Measurements from ENCODE around the gene LRRC7. TPM values are rescaled to one million over a fixed set of nuclear protein-coding genes. Genes with fewer than 3 reads are reported as not detected.

Gene LRRC7
- total and polyA plus RNA-seq, 2 donors (not counting 1 experiment from before 2014, with no cell fraction given), result 0.03 TPM; not detected in 1

- DNase-seq (ENCODE audit: low read depth in 2 of 2), result no peak
- Histone ChIP-seq H3K27me3 (ENCODE audit: control insufficient read depth, insufficient read depth, low read length) (no peaks in the 10 kb centered on the region), H3K9ac (ENCODE audit: insufficient read depth, low read length) (no peak overlapping the region), H4K20me1 (ENCODE audit: control insufficient read depth, extremely low read depth, insufficient read depth, low read length) (no peaks in the 10 kb centered on the region), H3K4me1 (ENCODE audit: control insufficient read depth, extremely low read depth, insufficient read depth, low read length) (no peaks in the 10 kb centered on the region), H3K4me2 (ENCODE audit: extremely low read depth, insufficient read depth, low read length) (no peak overlapping the region), H2AFZ (ENCODE audit: low read length) (no peak overlapping the region), H3K9me3 (ENCODE audit: control insufficient read depth, insufficient read depth, low read depth, low read length) (no peaks in the 10 kb centered on the region), H3K79me2 (ENCODE audit: control insufficient read depth, insufficient read depth, low read length) (no peaks in the 10 kb centered on the region), H3K36me3 (ENCODE audit: control insufficient read depth, insufficient read depth, low read length) (no peaks in the 10 kb centered on the region), H3K27ac (ENCODE audit: insufficient read depth, low read length) (no peak overlapping the region), H3K4me3 (replicated peaks in 1 of 4; ENCODE audit: control extremely low read depth in 1 of 4, insufficient read depth in 1 of 4, low read depth in 3 of 4, low read length in 4 of 4) (no peak overlapping the region)
- TF ChIP-seq CTCF (conservative IDR thresholded peaks at IDR 0.05 in 1 of 2, IDR thresholded peaks at IDR 0.05 in 1 of 2; ENCODE audit: low read depth in 1 of 2, low read length in 2 of 2) (no peak), EZH2 (IDR thresholded peaks at IDR 0.05; ENCODE audit: low read length, missing control alignments) (no peak)
Observed at GRCh38 chr1:70150444-70150843, 582.7 kb downstream of the LRRC7 start.

GRCh38 chr1:70153739-70154138, 586.0 kb downstream of the LRRC7 start:
- no peaks in the 10 kb centered on the region for H4K20me1 ChIP-seq (ENCODE audit: control insufficient read depth, extremely low read depth, insufficient read depth, low read length)
- H3K4me2 ChIP-seq (ENCODE audit: extremely low read depth, insufficient read depth, low read length), result no peak overlapping the region
- H3K9ac ChIP-seq (ENCODE audit: insufficient read depth, low read length), result no peak overlapping the region
- H3K9me3 ChIP-seq (ENCODE audit: control insufficient read depth, insufficient read depth, low read depth, low read length), result no peaks in the 10 kb centered on the region
- H3K79me2 ChIP-seq (ENCODE audit: control insufficient read depth, insufficient read depth, low read length), result no peaks in the 10 kb centered on the region
- H3K4me1 ChIP-seq (ENCODE audit: control insufficient read depth, extremely low read depth, insufficient read depth, low read length), result no peaks in the 10 kb centered on the region
- H3K4me3 ChIP-seq (replicated peaks in 1 of 4; ENCODE audit: control extremely low read depth in 1 of 4, insufficient read depth in 1 of 4, low read depth in 3 of 4, low read length in 4 of 4), result no peak overlapping the region
- H3K27ac ChIP-seq (ENCODE audit: insufficient read depth, low read length), result no peak overlapping the region
- H3K27me3 ChIP-seq (ENCODE audit: control insufficient read depth, insufficient read depth, low read length), result no peaks in the 10 kb centered on the region
- H2AFZ ChIP-seq (ENCODE audit: low read length), result no peak overlapping the region
- H3K36me3 ChIP-seq (ENCODE audit: control insufficient read depth, insufficient read depth, low read length), result no peaks in the 10 kb centered on the region
- no peak for DNase-seq (ENCODE audit: low read depth in 2 of 2)
- TF ChIP-seq CTCF (conservative IDR thresholded peaks at IDR 0.05 in 1 of 2, IDR thresholded peaks at IDR 0.05 in 1 of 2; ENCODE audit: low read depth in 1 of 2, low read length in 2 of 2) (no peak), EZH2 (IDR thresholded peaks at IDR 0.05; ENCODE audit: low read length, missing control alignments) (no peak)

- H3K4me3 ChIP-seq (replicated peaks in 1 of 4; ENCODE audit: control extremely low read depth in 1 of 4, insufficient read depth in 1 of 4, low read depth in 3 of 4, low read length in 4 of 4), result no peak overlapping the region
- no peaks in the 10 kb centered on the region for H3K79me2 ChIP-seq (ENCODE audit: control insufficient read depth, insufficient read depth, low read length)
- H2AFZ ChIP-seq (ENCODE audit: low read length), result no peak overlapping the region
- no peak overlapping the region for H3K27ac ChIP-seq (ENCODE audit: insufficient read depth, low read length)
- H3K27me3 ChIP-seq (ENCODE audit: control insufficient read depth, insufficient read depth, low read length), result no peaks in the 10 kb centered on the region
- no peaks in the 10 kb centered on the region for H3K9me3 ChIP-seq (ENCODE audit: control insufficient read depth, insufficient read depth, low read depth, low read length)
- H3K4me1 ChIP-seq (ENCODE audit: control insufficient read depth, extremely low read depth, insufficient read depth, low read length), result no peaks in the 10 kb centered on the region
- no peak for DNase-seq (ENCODE audit: low read depth in 2 of 2)
- no peak overlapping the region for H3K9ac ChIP-seq (ENCODE audit: insufficient read depth, low read length)
- H4K20me1 ChIP-seq (ENCODE audit: control insufficient read depth, extremely low read depth, insufficient read depth, low read length), result no peaks in the 10 kb centered on the region
- TF ChIP-seq CTCF (conservative IDR thresholded peaks at IDR 0.05 in 1 of 2, IDR thresholded peaks at IDR 0.05 in 1 of 2; ENCODE audit: low read depth in 1 of 2, low read length in 2 of 2), result no peak
- no peak for TF ChIP-seq EZH2 (IDR thresholded peaks at IDR 0.05; ENCODE audit: low read length, missing control alignments)
- H3K36me3 ChIP-seq (ENCODE audit: control insufficient read depth, insufficient read depth, low read length), result no peaks in the 10 kb centered on the region
- H3K4me2 ChIP-seq (ENCODE audit: extremely low read depth, insufficient read depth, low read length), result no peak overlapping the region
Observed at GRCh38 chr1:70156529-70157120, 588.9 kb downstream of the LRRC7 start.

All from fibroblast of lung (primary cell).